Trophoblast cell (in vitro differentiated cells and primary cell): ENCODE data around the gene MACROD2.
A peak's percentile ranks its signal among the peaks of the same experiment; 100 is the strongest.

Experiments
- DNase-seq, 2 donors: peaks; one replicate each; pipeline ENCODE4 v3.0.0-alpha.2; 2016
- H2AFZ ChIP-seq: 2 replicates; pipeline ENCODE4 v1.6.1; 2013; ENCODE audit warnings: low read length, moderate library complexity, mild to moderate bottlenecking; ENCODE audit not compliant: insufficient read depth, poor library complexity
- H2AK5ac ChIP-seq: 2 replicates; pipeline ENCODE4 v1.6.1; 2013; ENCODE audit warnings: mild to moderate bottlenecking, low read length
- H2BK120ac ChIP-seq: 2 replicates; pipeline ENCODE4 v1.6.1; 2013; ENCODE audit warnings: low read length, mild to moderate bottlenecking, moderate library complexity; ENCODE audit not compliant: insufficient read depth, poor library complexity
- H2BK12ac ChIP-seq: 2 replicates; pipeline ENCODE4 v1.6.1; 2013; ENCODE audit warnings: mild to moderate bottlenecking, low read length, moderate library complexity
- H2BK5ac ChIP-seq: 2 replicates; pipeline ENCODE4 v1.6.1; 2013; ENCODE audit warnings: low read length, low read depth, moderate library complexity, mild to moderate bottlenecking; ENCODE audit not compliant: poor library complexity
- H3K14ac ChIP-seq: 2 replicates; pipeline ENCODE4 v1.6.1; 2013; ENCODE audit warnings: mild to moderate bottlenecking, low read length
- H3K18ac ChIP-seq: 2 replicates; pipeline ENCODE4 v1.6.1; 2013; ENCODE audit warnings: mild to moderate bottlenecking, low read length
- H3K23ac ChIP-seq: 2 replicates; pipeline ENCODE4 v1.6.1; 2013; ENCODE audit warnings: low read length
- H3K27ac ChIP-seq: 2 replicates; pipeline ENCODE4 v1.5.1; 2013; ENCODE audit warnings: low read depth, mild to moderate bottlenecking, inconsistent platforms, low read length, moderate library complexity
- H3K27me3 ChIP-seq: 2 replicates; pipeline ENCODE4 v1.6.1; 2013; ENCODE audit warnings: inconsistent platforms, mild to moderate bottlenecking, low read length, moderate library complexity; ENCODE audit not compliant: insufficient read depth
- H3K36me3 ChIP-seq, 2 experiments: 1 replicate in 1 of 2; 2 replicates in 1 of 2; pipeline ENCODE4 v1.6.1; 2013; ENCODE audit warnings: low read length in 2 of 2, mild to moderate bottlenecking in 2 of 2, moderate library complexity in 1 of 2; ENCODE audit not compliant: insufficient read depth in 2 of 2, control insufficient read depth in 1 of 2
- H3K4ac ChIP-seq: 2 replicates; pipeline ENCODE4 v1.6.1; 2013; ENCODE audit warnings: low read depth, mild to moderate bottlenecking, low read length, moderate library complexity
- H3K4me1 ChIP-seq, 2 experiments: 1 replicate in 1 of 2; 2 replicates in 1 of 2; pipeline ENCODE4 v1.6.1; 2013; ENCODE audit warnings: low read length in 2 of 2, mild to moderate bottlenecking in 2 of 2, moderate library complexity in 1 of 2; ENCODE audit not compliant: insufficient read depth in 2 of 2, control insufficient read depth in 1 of 2
- H3K4me2 ChIP-seq: 2 replicates; pipeline ENCODE4 v1.6.1; 2013; ENCODE audit warnings: inconsistent platforms, mild to moderate bottlenecking, low read length, moderate library complexity
- H3K4me3 ChIP-seq: 2 replicates; pipeline ENCODE4 v1.5.1; 2013; ENCODE audit warnings: mild to moderate bottlenecking, low read depth, low read length, inconsistent platforms
- H3K79me1 ChIP-seq: one replicate; pipeline ENCODE4 v1.6.1; 2013; ENCODE audit warnings: low read length
- H3K79me2 ChIP-seq: 2 replicates; pipeline ENCODE4 v1.6.1; 2013; ENCODE audit warnings: low read length, mild to moderate bottlenecking; ENCODE audit not compliant: control insufficient read depth, insufficient read depth, poor library complexity
- H3K9ac ChIP-seq: 2 replicates; pipeline ENCODE4 v1.6.1; 2013; ENCODE audit warnings: mild to moderate bottlenecking, low read length
- H3K9me3 ChIP-seq: 2 replicates; pipeline ENCODE4 v1.6.1; 2013; ENCODE audit warnings: low read depth, mild to moderate bottlenecking, control low read depth, inconsistent platforms, low read length; ENCODE audit not compliant: insufficient read depth
- H4K12ac ChIP-seq: 2 replicates; pipeline ENCODE4 v1.6.1; 2013; ENCODE audit warnings: low read depth, mild to moderate bottlenecking, low read length, moderate library complexity
- H4K8ac ChIP-seq: 2 replicates; pipeline ENCODE4 v1.6.1; 2013; ENCODE audit warnings: low read depth, mild to moderate bottlenecking, low read length, moderate library complexity
- H4K91ac ChIP-seq: one replicate; pipeline ENCODE4 v1.6.1; 2013; ENCODE audit warnings: low read depth, mild to moderate bottlenecking, low read length, moderate library complexity
- WGBS: extraction: QIAGEN DNeasy Blood & Tissue Kit; methylation state at CpG from one replicate; pipeline ENCODE4 v1.1.7; 2013; ENCODE audit warnings: missing lambda C conversion rate; ENCODE audit not compliant: insufficient read length, insufficient coverage; ENCODE audit errors: extremely low coverage; 5-methylcytosine and 5-hydroxymethylcytosine counted together

Gene MACROD2

DNA sequence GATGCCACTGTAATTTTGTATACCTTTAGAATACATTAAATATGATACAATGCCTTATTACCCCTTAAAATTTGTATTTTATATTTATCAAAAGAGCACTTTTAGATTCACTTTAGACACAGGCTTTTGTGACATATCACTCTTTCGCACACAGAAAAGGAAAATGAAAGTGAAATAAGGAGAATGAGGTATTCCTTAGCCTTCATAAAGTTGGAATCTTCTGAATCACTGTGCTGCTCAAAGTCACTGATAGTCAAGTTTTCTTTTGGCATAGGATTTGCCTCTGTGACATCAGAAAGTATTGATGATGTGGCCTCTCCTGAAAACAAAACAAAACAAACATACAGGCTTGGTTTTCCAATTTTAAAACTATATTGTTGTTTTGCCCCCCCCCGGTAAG lies 1480.9 kb downstream of the MACROD2 start:
- WGBS = no CpG with 5 or more reads among the region's 2 CpGs
- no peak overlapping the region for H3K27ac ChIP-seq

DNA sequence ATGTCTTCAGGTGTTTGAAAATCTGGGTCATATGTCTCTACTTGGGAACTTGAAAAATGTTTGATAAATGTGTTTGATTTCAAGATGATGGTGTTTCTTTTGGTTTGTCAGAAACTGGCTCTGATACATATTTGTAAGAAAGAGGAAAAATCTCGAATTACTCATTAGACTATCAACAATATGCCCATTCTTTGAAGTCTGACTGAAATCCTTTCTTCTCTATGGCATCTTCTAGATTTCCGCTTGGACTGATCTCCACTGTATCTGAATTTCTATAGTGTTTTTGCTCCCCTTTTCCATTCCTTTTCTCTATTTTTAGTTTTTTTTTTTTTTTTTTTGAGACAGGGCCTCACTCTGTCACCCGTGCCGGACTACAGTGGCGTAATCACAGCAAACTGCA lies 1481.5 kb downstream of the MACROD2 start:
- Histone ChIP-seq H3K18ac (no peak overlapping the region), H3K9me3 (no peaks in the 10 kb centered on the region), H3K14ac (no peak overlapping the region), H2BK5ac (no peak overlapping the region), H3K4ac (no peak overlapping the region), H4K8ac (no peak overlapping the region), H3K9ac (no peak overlapping the region), H3K27ac (no peak overlapping the region), H2BK12ac (no peak overlapping the region), H3K36me3 (no peaks in the 10 kb centered on the region), H2BK120ac (no peak overlapping the region), H4K91ac (no peak overlapping the region), H3K79me2 (no peaks in the 10 kb centered on the region), H3K23ac (no peak overlapping the region), H3K27me3 (no peaks in the 10 kb centered on the region), H2AK5ac (no peak overlapping the region), H3K79me1 (no peaks in the 10 kb centered on the region), H2AFZ (no peak overlapping the region), H3K4me2 (no peak overlapping the region), H4K12ac (no peak overlapping the region), H3K4me1 (no peaks in the 10 kb centered on the region), H3K4me3 (no peak overlapping the region)
- DNase-seq = peak in 1 of 2 donors; percentile 81
- no CpG with 5 or more reads among the region's 5 CpGs for WGBS

More for the DNA sequence above, 1480.9 kb downstream of the MACROD2 start:
- H3K4ac ChIP-seq = no peak overlapping the region
- H3K79me2 ChIP-seq = no peaks in the 10 kb centered on the region
- H3K79me1 ChIP-seq = no peaks in the 10 kb centered on the region
- no peak overlapping the region for H4K12ac ChIP-seq
- no peak for DNase-seq
- no peak overlapping the region for H2BK5ac ChIP-seq
- no peak overlapping the region for H2BK12ac ChIP-seq
- H3K9ac ChIP-seq = no peak overlapping the region
- no peaks in the 10 kb centered on the region for H3K27me3 ChIP-seq
- no peak overlapping the region for H3K14ac ChIP-seq
- H4K8ac ChIP-seq = no peak overlapping the region
- no peak overlapping the region for H3K4me3 ChIP-seq
- no peak overlapping the region for H3K23ac ChIP-seq
- H3K36me3 ChIP-seq = no peaks in the 10 kb centered on the region
- H2AFZ ChIP-seq = no peak overlapping the region
- no peak overlapping the region for H4K91ac ChIP-seq
- no peaks in the 10 kb centered on the region for H3K9me3 ChIP-seq
- no peak overlapping the region for H3K18ac ChIP-seq
- no peaks in the 10 kb centered on the region for H3K4me1 ChIP-seq
- H2AK5ac ChIP-seq = no peak overlapping the region
- H2BK120ac ChIP-seq = no peak overlapping the region
- no peak overlapping the region for H3K4me2 ChIP-seq

DNA sequence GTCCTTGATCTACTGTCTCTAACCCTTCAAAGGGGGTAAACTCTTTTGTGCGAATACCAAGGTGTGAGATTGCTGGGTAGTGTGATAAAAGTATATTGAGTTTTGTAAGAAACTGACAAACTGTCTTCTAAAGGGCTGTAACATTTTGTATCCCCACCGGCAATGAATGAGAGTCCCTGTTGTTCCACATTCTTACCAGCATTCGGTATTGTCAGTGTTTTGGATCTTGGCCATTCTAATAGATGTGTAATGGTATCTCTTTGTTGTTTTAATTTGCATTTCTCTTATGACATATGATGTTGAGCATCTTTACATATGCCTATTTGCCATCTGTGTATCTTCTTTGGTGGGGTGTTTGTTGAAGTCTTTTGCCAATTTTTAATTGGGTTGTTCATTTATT lies 1487.2 kb downstream of the MACROD2 start:
- no peak overlapping the region for H3K4me3 ChIP-seq
- H3K36me3 ChIP-seq = no peaks in the 10 kb centered on the region
- H3K18ac ChIP-seq = no peak overlapping the region
- no peak overlapping the region for H3K9ac ChIP-seq
- no peak overlapping the region for H2BK120ac ChIP-seq
- H3K79me1 ChIP-seq = no peaks in the 10 kb centered on the region
- no peak overlapping the region for H3K4me2 ChIP-seq
- H2BK5ac ChIP-seq = no peak overlapping the region
- H3K27me3 ChIP-seq = no peaks in the 10 kb centered on the region
- H3K4me1 ChIP-seq = peaks cover 0 to 7% of the 10 kb centered on the region in 2 experiments
- H3K14ac ChIP-seq = no peak overlapping the region
- no peak overlapping the region for H2AK5ac ChIP-seq
- H3K23ac ChIP-seq = no peak overlapping the region
- no peaks in the 10 kb centered on the region for H3K79me2 ChIP-seq
- DNase-seq = peak in 1 of 2 donors; percentile 47
- H4K12ac ChIP-seq = no peak overlapping the region
- H4K91ac ChIP-seq = no peak overlapping the region
- H4K8ac ChIP-seq = no peak overlapping the region
- no peaks in the 10 kb centered on the region for H3K9me3 ChIP-seq
- no peak overlapping the region for H2BK12ac ChIP-seq
- H2AFZ ChIP-seq = no peak overlapping the region
- H3K4ac ChIP-seq = no peak overlapping the region
- WGBS = no CpG with 5 or more reads among the region's 3 CpGs
- no peak overlapping the region for H3K27ac ChIP-seq

DNA sequence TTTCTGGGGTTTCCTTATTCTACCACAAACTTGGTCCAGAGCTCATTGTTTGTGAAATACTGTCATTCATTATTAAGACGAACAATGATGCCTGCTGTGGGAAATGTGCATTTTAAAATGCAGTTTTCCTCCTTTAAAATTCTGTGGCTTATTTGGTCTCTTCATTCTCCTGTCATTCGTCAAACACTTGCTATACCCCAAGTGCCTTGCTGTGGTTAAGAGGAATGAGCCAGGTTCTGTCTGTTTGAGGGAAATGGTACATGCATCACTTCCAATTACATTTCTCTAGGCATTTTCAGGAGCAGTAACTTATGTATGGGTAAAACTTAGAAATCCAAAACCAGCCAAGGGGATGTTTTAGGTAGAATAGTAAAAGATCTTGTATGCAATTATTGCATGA lies 1490.2 kb downstream of the MACROD2 start:
- no peak overlapping the region for H2BK5ac ChIP-seq
- no peak overlapping the region for H2BK120ac ChIP-seq
- no peak overlapping the region for H4K12ac ChIP-seq
- no peaks in the 10 kb centered on the region for H3K79me1 ChIP-seq
- H2AK5ac ChIP-seq = no peak overlapping the region
- no peak overlapping the region for H2BK12ac ChIP-seq
- H3K9me3 ChIP-seq = no peaks in the 10 kb centered on the region
- H3K27ac ChIP-seq = no peak overlapping the region
- no peak overlapping the region for H4K91ac ChIP-seq
- H3K23ac ChIP-seq = no peak overlapping the region
- no peak overlapping the region for H3K4me3 ChIP-seq
- H3K4ac ChIP-seq = no peak overlapping the region
- DNase-seq = no peak
- H2AFZ ChIP-seq = no peak overlapping the region
- H3K79me2 ChIP-seq = no peaks in the 10 kb centered on the region
- H3K4me2 ChIP-seq = no peak overlapping the region
- no CpG with 5 or more reads among the region's 2 CpGs for WGBS
- H3K9ac ChIP-seq = no peak overlapping the region
- H3K14ac ChIP-seq = no peak overlapping the region
- peaks cover 0 to 9% of the 10 kb centered on the region in 2 experiments for H3K4me1 ChIP-seq
- H4K8ac ChIP-seq = no peak overlapping the region
- no peaks in the 10 kb centered on the region for H3K36me3 ChIP-seq
- H3K18ac ChIP-seq = no peak overlapping the region
- H3K27me3 ChIP-seq = no peaks in the 10 kb centered on the region
